OCI-LY7 (cell line): ENCODE results near the gene ALDH1B1. TPM values are rescaled to one million over a fixed set of nuclear protein-coding genes. Genes with fewer than 3 reads are reported as not detected.

Experiments used
- BruUV-seq: library from RNA; stranded (reverse); fragments of 400-500 nt; replicated peaks from 2 replicates; lab custom pipeline; 2021; lab: Mats Ljungman, UMichigan
- CTCF ChIA-PET: fragments of 300-600 bp; sonication (Branson Sonifier 250); formaldehyde crosslinking; loops from one replicate; lab custom pipeline; 2022; ENCODE audit warnings: antibody characterized with exemption; ENCODE audit not compliant: unreplicated experiment; lab: Charles Lee
- POLR2A ChIA-PET: fragments of 300-600 bp; sonication (Branson Sonifier 250); formaldehyde crosslinking; loops from one replicate; lab custom pipeline; 2022; ENCODE audit warnings: antibody characterized with exemption; lab: Charles Lee
- DNase-seq: peaks from one replicate; pipeline ENCODE4 v3.0.0-alpha.2; 2015; ENCODE audit warnings: low spot score
- H2AFZ ChIP-seq: fragments of 200-600 bp; sonication (generic), shearing (Covaris generic); 2 replicates; pipeline ENCODE4 v1.6.1; 2014; ENCODE audit warnings: mild to moderate bottlenecking, antibody characterized with exemption, low read length, moderate library complexity
- H3K27ac ChIP-seq: fragments of 200-600 bp; sonication (generic); 2 replicates; pipeline ENCODE4 v1.5.1; 2014; ENCODE audit warnings: mixed run types, low read depth, mild to moderate bottlenecking, moderate library complexity, low read length, inconsistent platforms; ENCODE audit not compliant: poor library complexity, severe bottlenecking
- H3K36me3 ChIP-seq: fragments of 200-600 bp; sonication (generic); 2 replicates; pipeline ENCODE4 v1.6.1; 2014; ENCODE audit warnings: mild to moderate bottlenecking, antibody characterized with exemption, low read length, moderate library complexity, mixed read lengths; ENCODE audit not compliant: insufficient read depth
- H3K4me1 ChIP-seq: fragments of 200-600 bp; sonication (generic); 2 replicates; pipeline ENCODE4 v1.5.1; 2014; ENCODE audit warnings: mild to moderate bottlenecking, low read length; ENCODE audit not compliant: insufficient read depth, poor library complexity, severe bottlenecking
- H3K4me2 ChIP-seq: fragments of 200-600 bp; sonication (generic); 2 replicates; pipeline ENCODE4 v1.6.1; 2014; ENCODE audit warnings: mild to moderate bottlenecking, low read length
- H3K4me3 ChIP-seq: fragments of 200-600 bp; sonication (generic); 2 replicates; pipeline ENCODE4 v1.5.1; 2014; ENCODE audit warnings: mild to moderate bottlenecking, low read depth, low read length; ENCODE audit not compliant: poor library complexity, severe bottlenecking
- H3K79me2 ChIP-seq: fragments of 200-600 bp; sonication (generic); 2 replicates; pipeline ENCODE4 v1.6.1; 2016; ENCODE audit warnings: low read depth, mild to moderate bottlenecking, low read length, moderate library complexity, mixed read lengths; ENCODE audit not compliant: insufficient read depth
- H3K9me2 ChIP-seq: fragments of 200-600 bp; sonication (generic); 2 replicates; pipeline ENCODE4 v1.6.1; 2016; ENCODE audit warnings: mild to moderate bottlenecking, low read length, mixed read lengths; ENCODE audit not compliant: insufficient read depth
- H3K9me3 ChIP-seq: fragments of 200-600 bp; sonication (generic); 2 replicates; pipeline ENCODE4 v1.6.1; 2014; ENCODE audit warnings: mild to moderate bottlenecking, mixed run types, low read length, mixed read lengths
- H4K20me1 ChIP-seq: fragments of 200-600 bp; sonication (generic); 2 replicates; pipeline ENCODE4 v1.6.1; 2014; ENCODE audit warnings: mild to moderate bottlenecking, antibody characterized with exemption, low read length, moderate library complexity, mixed read lengths; ENCODE audit not compliant: insufficient read depth
- CTCF ChIP-seq: fragments of 200-600 bp; sonication (generic); conservative IDR thresholded peaks from 2 replicates; pipeline ENCODE4 v1.5.1; 2014; ENCODE audit warnings: mild to moderate bottlenecking, antibody characterized with exemption, low read length, moderate library complexity, mixed read lengths
- EZH2phosphoT487 ChIP-seq: fragments of 200-600 bp; sonication (generic); IDR thresholded peaks from 2 replicates; pipeline ENCODE4 v1.6.1; 2018; ENCODE audit warnings: low read depth, borderline replicate concordance, mild to moderate bottlenecking, mixed run types, antibody characterized with exemption, low read length, moderate library complexity, mixed read lengths
- intact Hi-C: fragments of 100-400 bp; cut with micrococcal nuclease; formaldehyde crosslinking; loops from one replicate; pipeline ENCODE4 v1.10.0; 2022; ENCODE audit not compliant: unreplicated experiment
- total RNA-seq, 2 experiments: library from RNA; depleted of rRNA in 1 of 2; stranded (reverse); fragments of >200 nt in 1 of 2; shearing (Covaris generic) in 1 of 2; gene quantifications; 2 replicates each; pipeline ENCODE4 v1.2.3, GENCODE V29; 2014 to 2022

ALDH1B1 gene
- total RNA-seq, 2 experiments from 2014 or later, result 0.32 to 8.6 TPM

DNA sequence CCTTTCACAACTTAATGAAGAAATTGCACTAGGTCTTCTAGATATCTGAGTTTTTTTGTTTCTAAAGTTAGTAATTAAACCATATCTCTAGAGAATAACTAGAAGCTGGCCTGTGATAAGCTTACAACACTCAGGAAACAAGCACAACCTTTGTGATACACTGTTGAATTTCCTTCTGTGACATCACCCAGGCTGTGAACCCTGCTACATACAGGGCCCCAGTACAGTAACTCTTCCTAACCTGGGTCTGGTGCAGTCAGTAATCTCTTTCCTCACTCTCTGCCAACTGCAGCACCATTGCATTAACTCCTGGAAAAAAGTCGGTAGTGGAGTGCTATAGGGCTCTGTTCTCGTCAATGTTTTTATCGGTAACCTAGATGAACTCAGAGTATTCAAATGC is 42.4 kb downstream of the ALDH1B1 start:
- H2AFZ ChIP-seq, result no peak overlapping the region
- ChIA-PET POLR2A (no interaction called here), CTCF (no interaction called here)
- no TSS peak for BruUV-seq
- no peaks in the 10 kb centered on the region for H3K9me3 ChIP-seq
- H3K36me3 ChIP-seq, result no peaks in the 10 kb centered on the region
- intact Hi-C loops, result loop anchor here (5.0 kb wide), 1 partner anchor 83 kb away; no protein-coding TSS in a partner anchor
- H3K4me2 ChIP-seq, result no peak overlapping the region
- H3K9me2 ChIP-seq, result no peaks in the 10 kb centered on the region
- TF ChIP-seq CTCF, result no peak
- TF ChIP-seq EZH2phosphoT487, result no peak
- H3K4me3 ChIP-seq, result no peak overlapping the region
- no peak overlapping the region for H3K27ac ChIP-seq
- no peaks in the 10 kb centered on the region for H3K79me2 ChIP-seq
- no peaks in the 10 kb centered on the region for H3K4me1 ChIP-seq
- no peaks in the 10 kb centered on the region for H4K20me1 ChIP-seq
- no peak for DNase-seq

- no peaks in the 10 kb centered on the region for H3K79me2 ChIP-seq
- no peak overlapping the region for H3K4me2 ChIP-seq
- no peaks in the 10 kb centered on the region for H3K4me1 ChIP-seq
- H3K9me3 ChIP-seq, result no peaks in the 10 kb centered on the region
- DNase-seq, result no peak
- ChIA-PET CTCF (no interaction called here), POLR2A (interaction anchor here (0.6 kb wide), 1 partner anchor 627 kb away, joined by 3 read pairs; no protein-coding TSS in a partner anchor)
- H3K27ac ChIP-seq, result no peak overlapping the region
- no peak for TF ChIP-seq CTCF
- no peak for TF ChIP-seq EZH2phosphoT487
- no peak overlapping the region for H3K4me3 ChIP-seq
- no peaks in the 10 kb centered on the region for H4K20me1 ChIP-seq
- BruUV-seq, result no TSS peak
- no peaks in the 10 kb centered on the region for H3K36me3 ChIP-seq
- H3K9me2 ChIP-seq, result no peaks in the 10 kb centered on the region
- intact Hi-C loops, result no loop called here
- no peak overlapping the region for H2AFZ ChIP-seq
These were observed 43.0 kb downstream of the ALDH1B1 start for GRCh38 chr9:38435521-38435920.

- no TSS peak for BruUV-seq
- H3K9me3 ChIP-seq, result no peaks in the 10 kb centered on the region
- H3K27ac ChIP-seq, result no peak overlapping the region
These were observed 44.2 kb downstream of the ALDH1B1 start for GRCh38 chr9:38436708-38437107.

More at GRCh38 chr9:38436708-38437107, 44.2 kb downstream of the ALDH1B1 start:
- Histone ChIP-seq H2AFZ (no peak overlapping the region), H3K9me2 (no peaks in the 10 kb centered on the region), H3K4me1 (no peaks in the 10 kb centered on the region), H3K4me3 (no peak overlapping the region), H4K20me1 (no peaks in the 10 kb centered on the region), H3K4me2 (no peak overlapping the region), H3K79me2 (no peaks in the 10 kb centered on the region), H3K36me3 (no peaks in the 10 kb centered on the region)
- no peak for DNase-seq
- ChIA-PET POLR2A (no interaction called here), CTCF (no interaction called here)
- TF ChIP-seq CTCF (no peak), EZH2phosphoT487 (no peak)
- intact Hi-C loops, result no loop called here
